DMS53 (cell line): ENCODE data around the gene CACNA1H.

Experiments used
- DNase-seq: peaks from one replicate; lab custom pipeline; 2025; lab: John Stamatoyannopoulos, UW

Gene CACNA1H

DNA sequence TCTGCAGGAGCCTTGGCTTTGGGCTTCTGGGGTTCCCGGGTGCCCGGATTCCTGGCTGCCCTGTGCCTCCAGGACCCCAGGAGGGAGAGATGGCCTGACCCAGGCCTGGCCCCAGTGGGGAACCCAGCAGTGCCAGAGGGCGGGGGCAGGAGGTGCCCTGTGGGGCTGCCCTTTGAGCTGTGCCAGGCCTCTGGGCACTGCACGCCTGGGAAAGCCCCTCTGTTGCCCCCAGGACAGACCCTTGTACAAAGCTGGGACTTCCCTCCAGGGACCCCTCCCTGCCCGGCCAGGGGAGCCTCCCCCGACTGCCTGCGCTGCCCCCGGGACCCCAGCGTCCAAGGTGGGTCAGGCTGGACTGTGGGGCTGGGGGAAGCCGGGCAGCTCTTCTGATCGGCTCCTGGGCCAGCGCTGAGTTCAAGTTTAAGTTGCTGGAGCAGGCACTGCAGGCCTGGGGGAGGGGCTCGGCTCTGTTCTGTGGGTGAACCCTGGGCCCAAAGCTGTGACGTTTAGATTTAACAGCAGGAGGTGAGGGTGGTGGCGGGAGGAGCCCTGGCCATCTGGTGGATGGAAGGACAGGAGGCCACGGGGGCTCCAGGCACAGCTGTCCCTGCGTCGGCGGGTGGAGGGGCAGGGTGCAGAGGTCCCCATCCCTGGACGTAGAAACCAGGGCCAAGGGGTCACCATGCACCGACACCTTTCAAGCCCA, 29.2 kb upstream of the CACNA1H start:
- DNase-seq, result no peak

GRCh38 chr16:1124291-1124690, 28.6 kb upstream of the CACNA1H start:
- DNase-seq, result no peak

GRCh38 chr16:1124795-1125194, 28.1 kb upstream of the CACNA1H start:
- DNase-seq, result no peak

- peak; percentile 46 for DNase-seq
Measured at GRCh38 chr16:1125471-1125870, 27.4 kb upstream of the CACNA1H start.

DNA sequence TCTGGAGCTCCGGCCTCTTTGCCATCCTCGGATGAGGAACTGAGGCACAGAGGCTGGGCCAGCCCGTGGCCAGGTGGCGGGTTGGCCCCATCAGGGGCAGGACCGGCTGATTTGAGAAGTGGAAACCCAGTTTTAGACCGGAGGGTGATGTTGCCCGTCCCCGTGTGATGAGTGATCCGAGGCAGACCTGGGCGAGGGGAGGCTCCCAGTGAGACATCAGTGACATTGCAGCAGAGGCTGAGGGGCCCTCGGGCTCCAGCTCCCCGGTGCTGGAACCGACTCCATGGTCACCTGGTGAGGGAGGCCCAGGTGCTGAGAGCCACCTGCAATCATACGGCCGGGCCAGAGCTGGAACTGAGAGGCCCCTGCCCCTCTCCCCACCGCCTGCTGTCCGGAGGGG, 26.9 kb upstream of the CACNA1H start:
- no peak for DNase-seq

DNA sequence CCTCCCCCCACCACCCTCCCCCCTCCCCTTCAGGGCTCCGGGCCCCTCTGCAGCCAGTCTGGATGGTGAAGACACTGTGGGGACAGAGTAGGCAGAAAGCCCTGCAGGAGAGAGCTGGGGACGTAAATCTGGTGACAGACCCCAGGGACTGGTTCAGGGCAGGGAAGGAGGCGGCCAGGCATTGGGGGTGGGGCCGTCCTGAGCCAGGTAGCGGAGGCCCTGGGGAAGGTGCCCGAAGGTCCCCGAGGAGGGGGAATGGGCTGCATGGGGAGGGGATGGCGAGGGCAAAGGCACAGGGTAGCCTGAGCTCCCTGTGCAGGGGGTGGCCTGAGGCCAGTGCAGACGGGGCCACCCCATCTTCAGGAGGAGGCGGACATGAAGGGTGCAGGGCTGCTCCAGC, 26.3 kb upstream of the CACNA1H start:
- DNase-seq, result no peak

- no peak for DNase-seq
Measured at GRCh38 chr16:1127101-1127500, 25.8 kb upstream of the CACNA1H start.

- DNase-seq, result no peak
Measured at GRCh38 chr16:1127971-1128715, 24.8 kb upstream of the CACNA1H start.

DNA sequence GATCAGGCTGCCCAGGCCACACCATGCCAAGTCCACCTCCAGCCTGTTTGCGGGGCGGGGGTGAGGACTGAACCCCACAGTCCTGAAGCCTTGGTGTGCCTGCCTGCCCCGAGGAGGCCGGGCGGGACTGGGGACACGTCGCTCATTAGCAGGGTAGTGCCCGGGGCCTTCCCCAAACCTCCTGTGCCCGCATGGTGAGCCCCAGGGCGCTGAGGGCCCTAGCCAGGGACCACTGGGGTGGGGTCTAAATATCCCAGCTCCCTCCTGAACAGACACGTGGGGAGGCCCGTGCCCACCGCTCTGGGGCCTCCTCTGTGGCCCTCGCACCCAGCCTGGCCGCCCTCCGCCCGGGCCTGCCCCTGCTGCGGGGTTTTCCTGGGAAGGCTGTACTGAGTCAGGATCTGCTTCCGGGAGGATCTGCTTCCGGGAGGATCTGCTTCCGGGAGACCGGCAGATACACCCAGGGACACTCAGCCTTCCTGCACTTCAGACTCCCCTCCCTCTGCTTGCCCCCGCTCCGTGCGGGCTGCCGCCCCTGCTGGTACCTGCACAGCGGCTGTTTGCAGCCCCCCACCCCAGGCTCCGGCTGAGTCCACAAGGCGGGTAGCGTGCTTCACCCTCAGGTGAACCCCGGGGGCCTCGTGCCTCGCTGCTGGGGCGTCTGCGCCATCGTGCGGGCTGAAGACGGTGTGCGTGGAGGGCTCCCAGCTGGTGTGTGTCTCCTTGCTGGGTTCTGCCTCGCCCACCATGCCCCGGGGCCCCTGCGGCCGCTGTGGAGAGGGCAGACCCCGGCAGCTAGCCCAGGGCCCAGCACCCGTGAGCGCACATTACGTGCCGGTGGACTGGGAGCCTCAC, 23.6 kb upstream of the CACNA1H start:
- no peak for DNase-seq

DNA sequence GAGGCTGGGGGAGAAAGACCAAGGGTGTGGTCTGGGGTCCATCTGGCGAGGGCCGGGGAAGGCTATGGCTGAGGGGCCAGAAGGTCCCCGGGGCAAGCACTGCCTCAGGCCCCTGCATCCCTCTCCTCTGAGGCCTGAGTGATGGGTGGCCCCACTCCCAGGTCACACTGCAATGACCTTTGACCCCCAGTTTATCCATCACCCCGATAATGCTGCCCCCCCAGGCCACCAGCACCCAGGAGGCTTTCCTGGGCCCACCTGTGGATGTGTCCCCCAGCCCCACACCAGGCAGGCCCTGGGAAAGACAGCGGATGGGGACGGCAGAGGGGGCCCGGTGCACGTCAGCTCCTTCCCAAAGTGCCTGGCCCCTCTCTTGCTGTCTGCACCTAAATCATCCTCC, 22.5 kb upstream of the CACNA1H start:
- no peak for DNase-seq

DNA sequence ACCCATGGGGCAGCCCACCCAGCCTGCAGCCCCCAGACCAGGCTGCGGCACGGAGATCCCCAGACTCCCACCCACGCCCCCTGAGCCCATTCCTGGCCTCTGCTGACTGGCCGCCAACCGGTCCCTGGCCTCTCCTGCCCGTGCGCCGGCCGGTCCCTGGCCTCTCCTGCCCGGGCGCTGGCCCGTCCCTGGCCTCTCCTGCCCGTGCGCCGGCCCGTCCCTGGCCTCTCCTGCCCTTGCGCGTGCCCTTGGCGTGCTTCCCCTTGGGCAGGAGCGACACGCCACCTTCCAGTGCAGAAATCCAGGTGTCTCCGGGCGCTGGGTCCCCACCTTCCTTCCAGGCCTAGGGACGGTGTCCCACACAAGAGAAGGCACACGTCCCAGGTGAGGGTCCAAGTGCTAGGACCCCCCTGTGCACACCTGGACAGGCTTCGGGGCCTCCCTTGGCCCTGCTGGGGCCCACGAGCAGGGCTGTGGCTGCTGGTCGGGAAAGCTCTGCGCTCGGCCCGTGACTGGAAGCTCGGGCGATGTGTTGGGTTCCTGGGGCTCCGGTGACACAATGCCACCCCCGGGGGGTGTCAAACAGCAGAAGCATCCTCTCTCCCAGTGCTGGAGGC, 21.4 kb upstream of the CACNA1H start:
- no peak for DNase-seq

DNA sequence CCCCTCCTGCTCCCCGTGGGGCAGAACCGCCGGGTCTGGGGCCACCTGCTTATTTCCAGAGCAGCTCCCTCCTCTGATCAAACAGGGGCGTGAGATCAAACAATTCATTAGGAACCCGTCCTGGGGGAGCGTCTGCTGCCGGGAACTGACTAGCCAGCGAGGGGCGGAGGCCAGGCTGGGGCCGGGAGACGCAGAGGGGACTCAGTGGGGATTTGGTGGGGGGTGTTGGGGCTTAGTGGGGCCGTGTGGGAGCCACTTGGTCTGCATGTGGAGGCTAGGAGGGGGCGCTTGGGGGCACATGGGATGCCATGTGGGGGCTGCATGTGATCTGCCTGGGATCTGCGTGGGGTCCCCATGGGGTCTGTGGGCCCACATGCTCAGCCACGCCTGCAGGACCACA, 20.5 kb upstream of the CACNA1H start:
- DNase-seq, result no peak

- DNase-seq, result no peak
Measured at GRCh38 chr16:1133271-1133670, 19.6 kb upstream of the CACNA1H start.

DNA sequence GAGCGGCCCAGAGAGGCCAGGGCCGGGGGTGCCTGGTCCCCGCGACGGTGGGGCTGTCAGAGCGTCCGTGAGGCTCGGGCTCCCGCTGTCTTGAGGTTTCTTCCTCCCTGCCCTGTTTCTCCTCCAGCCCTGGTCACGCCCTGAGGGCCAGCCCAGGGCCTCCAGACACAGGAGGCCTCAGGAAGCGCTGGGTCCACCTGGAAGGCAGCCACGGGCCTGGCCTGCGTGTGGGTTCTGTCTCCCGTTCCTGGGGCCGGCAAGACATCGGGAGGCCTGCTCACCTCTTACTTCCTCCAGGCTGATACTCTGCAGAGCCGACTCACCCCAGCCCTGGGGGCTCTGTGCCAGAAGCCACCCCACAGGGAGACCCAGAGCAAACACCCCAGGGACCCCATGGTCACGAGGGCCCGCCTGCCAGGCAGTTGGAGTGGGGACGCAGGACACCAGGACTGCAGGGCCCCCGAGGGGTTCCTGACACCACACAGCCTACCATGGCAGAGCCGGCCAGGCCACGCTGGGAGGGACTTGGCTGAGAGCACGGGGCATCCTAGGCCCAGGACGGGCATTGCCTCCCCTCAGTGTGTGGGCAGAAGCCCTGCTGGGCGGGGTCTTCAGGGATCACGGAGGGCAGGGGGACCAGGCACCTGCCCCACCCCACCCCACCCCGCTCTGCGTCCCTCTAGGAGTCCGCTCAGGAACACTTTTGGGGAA, 18.9 kb upstream of the CACNA1H start:
- no peak for DNase-seq

- no peak for DNase-seq
Measured at GRCh38 chr16:1134776-1135458, 18.0 kb upstream of the CACNA1H start.

DNA sequence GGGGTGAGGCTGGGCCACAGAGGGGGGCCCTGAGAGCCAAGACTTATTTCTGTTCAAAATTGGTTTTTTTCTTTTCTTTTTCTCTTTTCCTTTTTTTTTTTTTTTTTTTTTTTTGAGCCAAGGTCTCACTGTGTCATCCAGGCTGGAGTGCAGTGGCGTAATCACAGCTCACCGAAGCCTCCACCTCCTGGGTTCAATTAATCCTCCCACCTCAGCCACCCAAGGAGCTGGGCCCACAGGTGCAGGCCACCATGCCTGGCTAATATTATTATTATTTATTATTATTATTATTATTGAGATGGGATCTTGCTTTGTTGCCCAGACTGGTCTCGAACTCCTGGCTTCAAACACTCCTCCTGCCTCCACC, 17.5 kb upstream of the CACNA1H start:
- no peak for DNase-seq

DNA sequence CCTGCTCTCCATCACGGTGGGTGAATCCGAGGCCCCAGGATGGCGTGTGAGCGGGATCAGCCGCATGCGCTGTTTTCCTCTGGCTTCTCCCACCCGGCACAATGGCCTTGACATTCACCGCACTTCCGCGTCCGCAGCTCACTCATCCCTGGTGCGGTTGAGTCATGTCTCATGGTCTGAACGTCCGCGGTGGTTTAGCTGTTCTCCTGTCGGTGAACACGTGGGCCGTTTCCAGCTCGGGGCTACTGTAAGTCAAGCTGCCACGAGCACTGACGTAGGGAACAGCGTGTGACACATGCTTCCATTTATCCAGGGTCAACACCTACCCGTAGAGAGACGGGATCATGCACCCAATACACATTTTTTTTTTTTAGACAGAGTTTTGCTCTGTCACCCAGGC, 15.3 kb upstream of the CACNA1H start:
- DNase-seq, result peak; percentile 19

GRCh38 chr16:1140582-1141162, 12.2 kb upstream of the CACNA1H start:
- DNase-seq, result no peak

- no peak for DNase-seq
Measured at GRCh38 chr16:1141191-1141590, 11.7 kb upstream of the CACNA1H start.

GRCh38 chr16:1141716-1142115, 11.2 kb upstream of the CACNA1H start:
- DNase-seq, result no peak

GRCh38 chr16:1142911-1143310, 10.0 kb upstream of the CACNA1H start:
- no peak for DNase-seq
